ENCODE results near the gene ATP2B1. TPM values are rescaled to one million over a fixed set of nuclear protein-coding genes. Genes with fewer than 3 reads are reported as not detected.

The ATP2B1 gene
- total RNA-seq, 1 experiment from 2014 or later = 221 TPM

DNA sequence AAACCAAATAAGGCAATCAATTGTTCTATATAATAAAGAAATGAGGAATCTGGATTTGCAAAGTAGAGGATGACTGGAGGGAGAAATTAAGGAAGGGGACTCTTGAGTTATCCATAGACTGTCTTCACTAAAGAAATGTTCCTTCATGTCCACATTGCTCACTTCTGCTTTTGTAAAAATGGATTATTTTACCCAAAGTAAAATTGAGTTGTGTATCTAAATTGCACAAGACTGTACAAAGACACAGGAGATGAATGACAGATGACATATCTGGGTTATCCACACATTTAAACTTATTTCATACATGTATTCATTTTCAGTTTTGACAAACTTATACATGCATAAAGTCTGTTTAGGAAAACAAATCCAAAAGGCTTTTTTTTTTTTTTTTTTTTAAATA is 11.3 kb downstream of the ATP2B1 start:
- no TSS peak for BruUV-seq (replicated peaks)
- Mint-ChIP-seq H3K27ac (ENCODE audit: low read depth, unreplicated experiment) (no peak overlapping the region), H3K4me1 (ENCODE audit: insufficient read depth, unreplicated experiment) (peaks cover 47% of the 10 kb centered on the region), H3K4me3 (ENCODE audit: unreplicated experiment) (no peak overlapping the region), H3K27me3 (ENCODE audit: insufficient read depth, unreplicated experiment) (no peaks in the 10 kb centered on the region), H3K9me3 (ENCODE audit: unreplicated experiment) (no peaks in the 10 kb centered on the region), H3K36me3 (ENCODE audit: insufficient read depth, unreplicated experiment) (peaks cover 6% of the 10 kb centered on the region)
- no peak for DNase-seq (ENCODE audit: unreplicated experiment)
- ChIA-PET POLR2A (interaction anchor here (0.6 to 14.6 kb wide), 4 partner anchors 10 to 112 kb away, joined by 3 to 136 read pairs (median 5); partner anchors contain the start of gene ATP2B1), CTCF (interaction anchor here (1.6 kb wide), 1 partner anchor 12 kb away, joined by 3 read pairs; the partner anchor contains the start of gene ATP2B1)
- intact Hi-C loops (cut with micrococcal nuclease) = no loop called here
- no peak for TF ChIP-seq CTCF (IDR thresholded peaks at IDR 0.05; ENCODE audit: unreplicated experiment)

DNA sequence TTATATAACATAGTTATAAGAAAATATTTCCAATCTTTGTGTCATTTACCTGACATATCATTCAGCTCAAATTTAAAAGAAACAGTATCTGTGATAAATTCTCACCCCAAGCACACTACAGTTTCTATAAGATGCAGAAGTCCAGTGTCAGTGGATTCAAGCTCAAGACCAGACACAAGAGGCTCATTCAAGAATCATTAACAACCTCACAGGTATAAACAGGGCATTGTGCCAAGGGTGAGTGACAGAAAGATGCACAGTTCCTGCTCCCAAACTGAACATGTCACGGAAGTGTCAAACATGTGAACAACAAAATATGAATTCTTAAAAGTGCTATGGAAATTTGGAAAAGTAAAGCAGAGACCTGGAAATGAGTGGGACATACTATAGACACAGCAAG is 12.8 kb downstream of the ATP2B1 start:
- H3K4me3 Mint-ChIP-seq (ENCODE audit: unreplicated experiment) = peak overlapping the region; percentile 30
- CTCF ChIA-PET = interaction anchor here (0.7 kb wide), 1 partner anchor 10 kb away, joined by 4 read pairs; no protein-coding TSS in a partner anchor
- H3K9me3 Mint-ChIP-seq (ENCODE audit: unreplicated experiment) = no peaks in the 10 kb centered on the region
- no TSS peak for BruUV-seq (replicated peaks)
- peak overlapping the region; percentile 63 for H3K27ac Mint-ChIP-seq (ENCODE audit: low read depth, unreplicated experiment)
- H3K27me3 Mint-ChIP-seq (ENCODE audit: insufficient read depth, unreplicated experiment) = no peaks in the 10 kb centered on the region
- no peak for DNase-seq (ENCODE audit: unreplicated experiment)
- H3K4me1 Mint-ChIP-seq (ENCODE audit: insufficient read depth, unreplicated experiment) = peaks cover 42% of the 10 kb centered on the region
- no peaks in the 10 kb centered on the region for H3K36me3 Mint-ChIP-seq (ENCODE audit: insufficient read depth, unreplicated experiment)
- no peak for TF ChIP-seq CTCF (IDR thresholded peaks at IDR 0.05; ENCODE audit: unreplicated experiment)
- POLR2A ChIA-PET = interaction anchor here (0.7 to 14.6 kb wide), 5 partner anchors 12 to 555 kb away, joined by 3 to 136 read pairs (median 4); partner anchors contain the start of gene ATP2B1
- intact Hi-C loops (cut with micrococcal nuclease) = no loop called here

GRCh38 chr12:89695100-89695499 is 13.5 kb downstream of the ATP2B1 start:
- Mint-ChIP-seq H3K9me3 (ENCODE audit: unreplicated experiment) (no peaks in the 10 kb centered on the region), H3K4me1 (ENCODE audit: insufficient read depth, unreplicated experiment) (peaks cover 40% of the 10 kb centered on the region), H3K27ac (ENCODE audit: low read depth, unreplicated experiment) (no peak overlapping the region), H3K36me3 (ENCODE audit: insufficient read depth, unreplicated experiment) (no peaks in the 10 kb centered on the region), H3K27me3 (ENCODE audit: insufficient read depth, unreplicated experiment) (no peaks in the 10 kb centered on the region), H3K4me3 (ENCODE audit: unreplicated experiment) (no peak overlapping the region)
- no TSS peak for BruUV-seq (replicated peaks)
- no peak for TF ChIP-seq CTCF (IDR thresholded peaks at IDR 0.05; ENCODE audit: unreplicated experiment)
- peak; percentile 42 for DNase-seq (ENCODE audit: unreplicated experiment)
- POLR2A ChIA-PET = interaction anchor here (0.7 to 14.6 kb wide), 6 partner anchors 8 to 556 kb away, joined by 3 to 136 read pairs (median 4); partner anchors contain the start of gene ATP2B1
- CTCF ChIA-PET = interaction anchor here (1.2 kb wide), 1 partner anchor 18 kb away, joined by 3 read pairs; no protein-coding TSS in a partner anchor
- intact Hi-C loops (cut with micrococcal nuclease) = no loop called here

DNA sequence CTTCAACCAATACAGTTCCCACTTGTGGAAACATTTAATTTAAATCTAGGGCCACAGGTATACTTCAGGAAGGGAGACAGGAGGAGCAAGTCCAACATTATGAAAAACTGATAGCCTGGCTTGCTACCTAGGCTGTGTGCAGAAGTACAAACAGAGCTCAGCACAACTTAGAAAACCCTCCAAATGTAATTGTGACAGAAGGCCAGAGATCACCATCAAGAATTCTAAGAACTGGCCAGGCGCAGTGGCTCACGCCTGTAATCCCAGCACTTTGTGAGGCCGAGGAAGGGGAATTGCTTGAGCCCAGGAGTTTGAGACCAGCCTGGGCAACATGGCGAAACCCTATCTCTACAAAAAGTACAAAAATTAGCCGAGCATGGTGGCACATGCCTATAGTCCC is 14.1 kb downstream of the ATP2B1 start:
- H3K9me3 Mint-ChIP-seq (ENCODE audit: unreplicated experiment) = no peaks in the 10 kb centered on the region
- no peak overlapping the region for H3K4me3 Mint-ChIP-seq (ENCODE audit: unreplicated experiment)
- TF ChIP-seq CTCF (IDR thresholded peaks at IDR 0.05; ENCODE audit: unreplicated experiment) = no peak
- H3K27ac Mint-ChIP-seq (ENCODE audit: low read depth, unreplicated experiment) = no peak overlapping the region
- DNase-seq (ENCODE audit: unreplicated experiment) = no peak
- intact Hi-C loops (cut with micrococcal nuclease) = no loop called here
- CTCF ChIA-PET = interaction anchor here (1.2 kb wide), 1 partner anchor 18 kb away, joined by 3 read pairs; no protein-coding TSS in a partner anchor
- no TSS peak for BruUV-seq (replicated peaks)
- H3K27me3 Mint-ChIP-seq (ENCODE audit: insufficient read depth, unreplicated experiment) = no peaks in the 10 kb centered on the region
- POLR2A ChIA-PET = interaction anchor here (0.8 to 14.6 kb wide), 4 partner anchors 9 to 25 kb away, joined by 3 to 136 read pairs (median 5); partner anchors contain the start of gene ATP2B1
- H3K4me1 Mint-ChIP-seq (ENCODE audit: insufficient read depth, unreplicated experiment) = peaks cover 38% of the 10 kb centered on the region
- H3K36me3 Mint-ChIP-seq (ENCODE audit: insufficient read depth, unreplicated experiment) = no peaks in the 10 kb centered on the region
